ENCODE results near the gene SPSB4.

SPSB4 gene

GRCh38 chr3:141122455-141123030, 71.4 kb downstream of the SPSB4 start:
- DNase-seq = no peak

- DNase-seq = no peak
These were observed 72.7 kb downstream of the SPSB4 start for GRCh38 chr3:141123677-141124410.

DNA sequence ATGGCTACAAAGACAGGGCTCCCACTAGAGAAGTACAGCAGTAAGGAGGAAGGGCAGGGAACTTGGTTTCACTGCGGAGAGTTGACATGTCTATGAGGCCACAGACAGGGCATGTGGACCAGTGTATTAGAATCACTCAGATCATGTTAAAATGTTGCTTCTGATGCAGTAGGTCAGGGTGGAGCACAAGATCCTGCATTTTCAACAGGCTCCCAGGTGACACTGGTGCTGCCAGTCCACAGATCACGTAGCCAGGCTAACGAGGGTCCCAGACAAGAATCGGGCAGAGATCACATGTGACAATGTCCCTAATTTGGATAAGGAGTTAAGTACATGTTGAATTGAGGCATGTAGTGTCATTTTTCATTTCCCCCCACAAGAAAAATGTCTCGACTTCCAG, 73.6 kb downstream of the SPSB4 start:
- DNase-seq = no peak

DNA sequence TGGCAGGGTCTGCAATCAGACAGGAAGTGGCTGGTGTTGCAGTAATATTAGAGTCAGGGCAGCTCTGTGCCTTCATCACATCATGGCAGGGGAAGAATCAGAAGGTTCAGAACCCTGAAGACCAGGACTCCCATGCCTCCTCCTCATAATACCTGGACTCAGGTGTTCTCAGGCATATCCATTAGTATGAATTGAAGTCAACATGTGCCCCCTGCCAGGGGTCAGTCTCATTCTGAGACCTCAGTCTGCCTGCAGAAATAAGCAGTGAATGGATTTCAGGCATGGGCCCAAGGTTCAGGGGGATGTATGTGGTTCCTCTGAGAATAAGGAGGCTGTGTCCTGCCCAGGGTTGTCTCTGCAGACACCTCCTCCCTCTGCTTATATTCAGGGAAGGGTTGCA, 74.2 kb downstream of the SPSB4 start:
- no peak for DNase-seq

DNA sequence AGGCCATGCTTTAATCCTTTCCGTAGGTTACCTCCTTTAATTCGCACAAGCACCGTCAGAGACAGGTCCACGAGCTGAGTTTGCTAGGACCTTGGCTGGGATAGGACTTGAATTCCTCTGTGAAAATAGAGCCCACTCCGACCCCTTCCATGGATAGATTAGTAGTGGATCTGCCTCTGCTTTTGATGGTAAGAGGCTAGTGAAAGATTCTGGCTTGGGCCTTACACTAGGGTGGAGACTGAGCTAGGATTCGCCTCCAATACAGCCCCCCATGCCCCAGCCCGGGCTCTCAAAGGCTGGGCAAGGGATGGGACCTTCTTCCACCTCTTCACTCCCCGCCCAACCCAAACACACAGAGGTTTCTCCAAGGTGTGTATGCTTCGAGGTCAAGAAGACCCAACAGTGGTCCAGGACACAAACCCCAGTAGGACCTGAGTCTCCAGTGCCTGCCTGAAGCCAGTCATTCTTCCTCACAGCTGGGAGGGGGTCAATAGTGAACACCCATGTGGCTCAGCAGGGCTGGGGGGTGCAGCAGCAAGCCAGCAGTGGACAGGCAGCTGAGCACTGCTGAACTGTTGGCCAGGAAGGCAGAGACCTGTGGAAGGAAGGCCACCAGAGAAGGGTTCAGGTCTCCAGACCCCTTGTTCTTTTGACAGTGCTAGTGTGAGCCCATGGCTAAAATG, 75.7 kb downstream of the SPSB4 start:
- no peak for DNase-seq

DNA sequence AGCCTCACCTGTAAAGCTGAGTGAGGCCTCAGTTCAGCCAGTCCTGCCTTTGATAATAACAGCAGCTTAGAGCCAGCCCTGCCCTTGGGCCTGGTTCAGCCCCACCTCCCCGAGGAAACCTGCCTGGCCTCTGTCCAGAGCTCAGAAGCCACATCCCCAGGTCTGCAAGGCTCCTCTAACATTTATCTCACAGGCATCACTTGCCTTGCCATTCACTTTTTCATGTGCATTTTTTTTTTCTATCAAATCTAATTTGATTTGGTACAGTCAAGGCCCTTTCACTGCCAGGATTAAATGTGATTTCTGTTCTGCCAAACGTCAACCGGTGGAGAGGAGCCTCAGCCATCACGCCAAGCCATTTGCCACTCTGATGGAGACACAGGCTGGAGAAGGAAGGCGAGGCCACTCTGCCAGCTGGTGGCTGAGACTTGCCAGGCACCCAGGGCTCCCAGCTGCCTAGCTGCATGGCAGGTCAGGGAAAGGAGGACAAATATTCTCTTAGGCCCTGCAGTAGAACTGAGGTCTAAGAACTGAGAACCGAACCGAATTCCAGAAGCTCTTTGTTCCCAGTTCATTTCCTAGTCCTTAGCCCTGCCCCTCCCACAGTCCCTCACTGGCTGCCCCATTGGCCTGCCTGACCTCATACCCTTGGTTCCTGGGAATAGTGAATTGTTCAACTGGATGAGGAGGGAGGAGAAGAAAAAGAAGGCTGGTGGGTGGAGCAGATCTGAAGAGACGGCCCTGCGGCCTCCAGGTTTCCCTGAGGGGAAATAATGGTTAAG, 76.4 kb downstream of the SPSB4 start:
- no peak for DNase-seq

GRCh38 chr3:141128126-141128777, 77.1 kb downstream of the SPSB4 start:
- no peak for DNase-seq

DNA sequence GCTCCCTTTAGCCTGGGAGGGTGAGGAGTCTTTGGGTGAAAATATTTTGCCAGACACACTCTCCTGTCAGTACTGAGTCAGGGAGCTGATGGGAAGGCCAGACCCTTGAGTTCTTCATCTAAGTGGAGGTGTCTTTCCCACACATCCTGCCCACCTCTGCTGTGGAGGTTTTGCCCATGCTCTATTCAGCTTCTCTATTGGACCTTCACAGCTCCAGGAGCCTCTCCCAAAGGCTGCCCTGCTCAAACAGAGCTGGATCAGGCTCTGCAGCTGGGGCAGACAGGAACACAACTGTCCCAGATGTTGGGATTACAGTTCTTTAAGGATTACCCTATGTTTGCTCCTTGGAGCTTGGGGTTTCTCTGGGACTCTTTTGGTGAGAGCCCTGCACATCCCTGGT, 77.9 kb downstream of the SPSB4 start:
- DNase-seq = no peak

GRCh38 chr3:141129541-141130011, 78.4 kb downstream of the SPSB4 start:
- no peak for DNase-seq

DNA sequence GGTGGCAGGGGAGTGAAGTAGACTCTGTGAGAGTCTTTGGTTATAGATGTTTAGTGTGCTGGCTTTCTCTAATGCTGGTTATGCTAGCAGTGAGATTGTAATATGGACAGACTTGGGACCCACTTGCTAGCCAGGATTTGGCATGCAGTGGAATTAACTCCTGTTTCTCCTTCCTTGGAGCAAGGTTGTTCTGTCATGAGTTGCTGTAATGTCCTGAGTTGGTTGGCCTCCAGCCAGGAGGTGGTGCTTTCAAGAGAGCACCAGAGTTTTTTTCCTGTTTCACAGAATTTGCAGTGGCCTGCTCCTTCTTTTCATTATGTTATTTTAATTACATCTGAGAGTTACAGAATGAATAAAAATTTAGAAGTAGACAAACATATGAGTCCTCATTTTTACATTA, 92.4 kb downstream of the SPSB4 start:
- DNase-seq = no peak

- DNase-seq = no peak
These were observed 95.9 kb downstream of the SPSB4 start for GRCh38 chr3:141146979-141147470.

DNA sequence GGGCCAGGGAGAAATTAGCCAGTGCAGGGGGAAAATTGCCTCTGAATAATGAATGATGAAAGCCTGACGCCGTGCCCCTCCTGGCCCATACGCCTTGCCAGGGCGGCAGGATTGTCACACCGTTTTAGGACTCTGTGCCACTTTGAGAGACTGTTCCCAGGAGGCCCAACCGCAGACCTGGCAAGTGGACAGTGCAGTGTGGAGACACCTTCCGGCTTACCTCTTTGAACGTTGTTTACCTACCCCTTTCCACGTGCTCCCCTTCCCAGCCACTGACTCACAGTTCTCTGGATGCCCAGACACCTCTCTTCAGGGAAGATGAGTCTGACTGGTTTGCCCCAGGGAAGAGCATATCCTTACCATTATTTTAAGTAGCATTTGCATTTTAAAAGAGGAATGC, 96.5 kb downstream of the SPSB4 start:
- no peak for DNase-seq

GRCh38 chr3:141148169-141148568, 97.0 kb downstream of the SPSB4 start:
- DNase-seq = no peak

DNA sequence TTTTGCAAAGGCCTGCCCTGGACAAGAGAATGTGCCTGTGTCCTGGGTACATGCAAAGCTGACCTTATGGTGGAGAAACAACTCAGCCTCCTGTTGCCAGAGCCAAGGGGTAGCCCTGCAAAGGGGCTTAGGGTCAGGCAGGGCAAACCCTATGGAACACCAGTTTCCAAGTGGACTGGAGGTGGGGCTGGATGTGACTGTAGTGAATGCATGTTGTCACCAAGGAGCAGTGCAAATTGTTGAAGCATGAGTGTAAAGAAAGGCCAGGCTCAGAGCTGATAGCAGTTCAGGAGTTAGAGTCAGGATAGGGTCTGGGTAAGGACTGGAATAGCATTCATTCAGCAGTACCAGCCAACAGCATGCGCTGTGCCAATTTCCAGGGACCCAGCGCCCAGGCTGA, 97.6 kb downstream of the SPSB4 start:
- DNase-seq = no peak

DNA sequence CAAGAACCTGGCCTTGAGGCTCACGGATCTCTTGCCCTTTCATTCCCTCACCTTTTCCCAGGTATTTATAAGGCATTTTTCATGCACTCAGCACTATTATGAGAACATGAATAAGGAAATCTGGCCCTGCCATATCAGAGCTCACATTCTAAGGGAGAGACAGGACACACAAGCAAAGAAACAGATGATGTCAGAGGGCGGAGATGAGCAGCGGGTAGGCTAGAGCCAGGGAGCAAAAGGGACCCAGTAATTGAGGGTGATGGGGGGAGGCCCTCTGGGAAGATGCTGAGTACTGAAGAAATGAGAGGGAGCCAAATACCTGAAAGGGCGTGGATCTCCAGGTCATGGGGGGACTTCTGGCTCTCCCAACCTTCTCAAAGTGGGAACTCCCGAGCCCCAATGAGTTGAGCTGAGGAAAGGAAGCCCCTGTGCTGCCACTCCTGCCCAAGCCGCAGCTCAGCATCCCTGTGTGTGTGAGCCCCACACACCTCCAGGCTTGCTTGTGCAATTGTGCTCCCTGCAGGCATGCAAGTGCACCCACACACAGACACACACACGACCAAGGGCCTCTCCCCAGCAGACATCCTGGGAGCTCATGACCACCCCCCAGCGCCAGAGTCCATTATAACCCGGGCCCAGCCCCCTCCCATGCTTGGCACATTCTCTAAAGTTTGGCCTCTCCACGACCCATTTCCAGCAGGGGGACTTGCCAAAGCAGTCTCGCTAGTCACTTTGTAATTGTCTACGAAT, 99.1 kb downstream of the SPSB4 start:
- no peak for DNase-seq

DNA sequence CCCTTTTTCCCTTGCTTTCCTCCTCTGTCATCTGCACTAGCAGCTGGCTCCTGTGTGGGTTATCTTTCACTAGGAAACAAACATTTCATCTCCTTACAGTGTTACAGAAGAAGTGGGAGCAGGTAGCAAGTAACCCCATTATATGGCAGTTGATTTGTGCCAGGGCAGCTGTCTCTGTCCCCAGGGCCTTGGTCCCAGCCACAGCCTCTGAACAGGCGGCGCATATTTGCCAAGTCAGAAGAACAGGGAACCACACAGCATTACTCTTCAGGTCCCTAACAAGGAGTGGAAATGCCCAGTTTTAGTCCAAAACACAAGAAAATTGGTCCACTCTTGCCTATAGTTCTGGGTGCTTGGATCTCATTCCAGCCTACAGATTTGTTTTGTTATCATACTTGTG, 99.8 kb downstream of the SPSB4 start:
- no peak for DNase-seq

GRCh38 chr3:141151439-141151838, 100.3 kb downstream of the SPSB4 start:
- DNase-seq = no peak

- DNase-seq = no peak
These were observed 101.0 kb downstream of the SPSB4 start for GRCh38 chr3:141152130-141152529.

DNA sequence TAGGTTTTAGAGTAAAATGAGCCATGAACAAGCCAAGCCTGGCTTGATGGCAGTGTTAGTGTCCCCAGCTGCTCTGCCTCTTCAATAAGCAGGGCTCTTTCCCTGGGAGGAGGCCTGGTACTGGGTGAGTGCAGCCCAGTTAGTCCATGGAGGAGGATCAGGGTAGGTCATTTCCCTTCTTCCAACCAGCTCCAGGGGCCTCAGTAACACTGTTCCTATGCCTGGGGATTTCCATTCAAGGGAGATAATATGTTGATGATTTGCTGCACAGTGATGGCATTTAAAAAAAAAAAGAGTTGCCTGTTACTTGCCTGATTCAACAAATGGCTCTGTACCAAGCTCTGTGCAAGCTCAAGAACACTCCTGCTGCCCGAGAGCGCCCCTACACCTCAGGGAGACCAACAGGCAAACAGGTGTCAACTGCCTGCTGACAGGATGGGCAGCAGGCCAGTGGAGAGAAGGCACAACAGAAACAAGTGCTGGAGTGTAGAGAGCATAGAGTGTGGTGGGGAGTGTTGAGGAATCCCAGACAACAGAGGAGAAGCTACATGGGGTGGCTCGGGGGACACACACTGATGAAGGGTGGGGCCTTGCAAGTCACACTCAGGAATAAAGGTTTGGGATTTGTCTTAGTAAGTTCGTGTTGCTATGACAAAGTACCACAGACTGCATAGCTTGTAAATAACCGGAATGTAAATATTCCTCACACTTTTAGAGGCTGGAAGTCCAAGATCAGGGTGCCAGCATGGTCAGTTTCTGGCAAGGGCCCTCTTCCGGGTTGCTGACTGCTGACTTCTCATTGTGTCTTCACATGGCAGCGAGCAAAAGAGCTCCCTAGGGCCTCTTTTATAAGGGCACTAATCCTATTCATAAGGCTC, 101.9 kb downstream of the SPSB4 start:
- no peak for DNase-seq

DNA sequence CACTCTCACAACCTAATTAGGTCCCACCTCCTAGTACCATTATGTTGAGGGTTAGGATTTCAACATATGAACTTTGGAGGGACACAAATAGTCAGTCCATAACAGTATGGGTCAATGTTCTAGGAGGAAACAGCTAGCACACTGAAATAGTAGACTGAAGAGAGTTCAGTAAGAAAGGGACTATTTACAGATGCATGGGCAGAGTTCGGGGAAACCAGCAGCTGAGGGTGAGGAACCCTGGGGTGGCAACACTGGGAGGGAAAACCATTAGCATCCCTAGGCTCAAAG, 102.5 kb downstream of the SPSB4 start:
- no peak for DNase-seq

- DNase-seq = no peak
These were observed 113.7 kb downstream of the SPSB4 start for GRCh38 chr3:141164852-141165251.

Measured in fibroblast of skin of abdomen (primary cell).